NCI-H345 (cell line): ENCODE results near the gene LPAR6.
"Not testable (repeated sequence)": the region's sequence is repeated elsewhere in the genome, so short reads cannot be mapped to it uniquely, and the experiment has no call there.

Experiments
- DNase-seq: peaks from one replicate; lab custom pipeline; 2025; lab: John Stamatoyannopoulos, UW

Gene LPAR6, protein sequence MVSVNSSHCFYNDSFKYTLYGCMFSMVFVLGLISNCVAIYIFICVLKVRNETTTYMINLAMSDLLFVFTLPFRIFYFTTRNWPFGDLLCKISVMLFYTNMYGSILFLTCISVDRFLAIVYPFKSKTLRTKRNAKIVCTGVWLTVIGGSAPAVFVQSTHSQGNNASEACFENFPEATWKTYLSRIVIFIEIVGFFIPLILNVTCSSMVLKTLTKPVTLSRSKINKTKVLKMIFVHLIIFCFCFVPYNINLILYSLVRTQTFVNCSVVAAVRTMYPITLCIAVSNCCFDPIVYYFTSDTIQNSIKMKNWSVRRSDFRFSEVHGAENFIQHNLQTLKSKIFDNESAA

GRCh38 chr13:48412881-48413351, at the start of gene LPAR6:
LPAR6 (minus strand) TSS chr13:48413113; CDS start chr13:48412423, 690 bp downstream.
- DNase-seq, result no peak

DNA sequence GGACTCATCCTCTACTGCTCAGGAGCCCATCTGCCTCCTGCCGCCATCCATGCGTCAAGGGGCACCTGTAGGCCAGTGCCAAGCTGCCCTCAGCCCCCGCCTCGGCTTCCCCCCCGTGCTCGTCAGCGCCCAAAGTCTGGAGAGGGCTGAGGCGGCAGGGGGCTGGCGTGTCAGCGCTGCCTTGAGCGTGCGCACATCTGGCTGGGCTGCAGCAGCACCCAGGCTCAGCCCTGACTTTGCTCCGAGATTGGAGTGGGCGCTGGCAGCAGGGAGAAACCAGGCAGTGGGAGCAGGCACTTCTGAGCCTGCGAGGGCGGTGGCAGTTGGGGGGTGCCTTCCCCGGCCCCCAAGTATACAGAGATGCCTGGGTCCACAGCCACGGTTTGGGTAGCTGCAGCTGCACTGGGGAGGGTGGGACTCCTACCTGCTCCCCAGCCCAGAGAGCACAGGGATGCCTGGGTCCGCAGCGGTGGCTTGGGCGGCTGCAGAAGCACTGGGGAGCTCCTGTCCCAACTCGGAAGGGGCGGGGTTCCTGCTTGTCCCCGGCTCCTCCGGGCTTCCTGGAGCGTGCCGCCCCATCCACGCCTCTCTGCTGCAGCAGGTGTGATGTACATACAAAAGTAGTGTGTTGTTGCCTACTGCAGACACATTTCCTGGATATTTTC, 44.8 kb upstream of the LPAR6 start:
- no peak for DNase-seq

DNA sequence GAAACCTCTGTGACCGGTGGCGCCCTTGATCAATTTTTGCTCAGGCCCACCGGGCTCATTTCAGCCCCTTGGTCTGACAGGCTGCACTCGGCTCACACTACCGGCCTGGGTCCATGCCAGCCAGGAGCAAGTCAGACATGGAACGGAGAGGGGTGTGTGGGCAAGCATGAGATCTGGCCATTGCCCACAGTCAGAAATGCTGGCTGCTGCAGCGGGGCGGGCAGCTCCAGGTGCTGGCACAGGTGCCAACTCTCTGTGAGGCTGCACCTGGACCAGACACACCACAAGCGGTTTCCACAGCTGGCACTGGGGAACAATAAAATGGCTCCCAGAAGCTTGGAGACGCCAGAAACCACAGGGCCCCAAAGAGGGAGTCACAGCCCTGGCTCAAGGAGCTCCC, 43.6 kb upstream of the LPAR6 start:
- DNase-seq, result no peak

DNA sequence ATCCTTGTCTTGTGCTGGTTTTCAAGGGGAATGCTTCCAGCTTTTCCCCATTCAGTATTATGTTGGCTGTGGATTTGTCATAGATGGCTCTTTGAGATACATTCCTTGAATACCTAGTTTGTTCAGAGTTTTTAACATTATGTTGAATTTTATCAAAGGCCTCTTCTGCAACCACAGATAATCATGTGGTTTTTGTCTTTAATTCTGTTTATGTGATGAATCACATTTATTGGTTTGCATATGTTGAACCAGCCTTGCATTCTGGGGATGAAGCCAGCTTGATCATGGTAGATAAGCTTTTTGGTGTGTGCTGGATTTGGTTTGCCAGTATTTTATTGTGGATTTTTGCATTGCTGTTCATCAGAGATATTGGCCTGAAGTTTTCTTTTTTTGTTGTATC, 38.3 kb upstream of the LPAR6 start:
- not testable (repeated sequence) for DNase-seq

DNA sequence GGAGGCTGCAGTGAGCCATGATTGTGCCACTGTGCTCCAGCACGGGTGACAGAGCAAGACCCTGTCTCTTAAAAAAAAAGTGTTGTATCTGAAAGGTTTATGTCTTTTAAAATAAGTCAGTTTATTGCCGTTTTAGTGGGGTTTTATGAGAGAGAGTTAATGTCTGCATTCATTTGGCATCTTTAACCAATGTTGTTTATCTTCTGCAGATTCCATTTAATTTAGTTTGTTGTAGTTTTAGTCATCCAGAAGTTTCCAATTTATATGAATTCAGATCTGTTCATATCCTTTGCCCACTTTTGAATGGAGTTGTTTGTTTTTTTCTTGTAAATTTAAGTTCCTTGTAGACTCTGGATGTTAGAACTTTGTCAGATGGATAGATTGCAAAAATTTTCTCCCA, 36.7 kb upstream of the LPAR6 start:
- no peak for DNase-seq

GRCh38 chr13:48448959-48449614, 36.2 kb upstream of the LPAR6 start:
- no peak for DNase-seq

DNA sequence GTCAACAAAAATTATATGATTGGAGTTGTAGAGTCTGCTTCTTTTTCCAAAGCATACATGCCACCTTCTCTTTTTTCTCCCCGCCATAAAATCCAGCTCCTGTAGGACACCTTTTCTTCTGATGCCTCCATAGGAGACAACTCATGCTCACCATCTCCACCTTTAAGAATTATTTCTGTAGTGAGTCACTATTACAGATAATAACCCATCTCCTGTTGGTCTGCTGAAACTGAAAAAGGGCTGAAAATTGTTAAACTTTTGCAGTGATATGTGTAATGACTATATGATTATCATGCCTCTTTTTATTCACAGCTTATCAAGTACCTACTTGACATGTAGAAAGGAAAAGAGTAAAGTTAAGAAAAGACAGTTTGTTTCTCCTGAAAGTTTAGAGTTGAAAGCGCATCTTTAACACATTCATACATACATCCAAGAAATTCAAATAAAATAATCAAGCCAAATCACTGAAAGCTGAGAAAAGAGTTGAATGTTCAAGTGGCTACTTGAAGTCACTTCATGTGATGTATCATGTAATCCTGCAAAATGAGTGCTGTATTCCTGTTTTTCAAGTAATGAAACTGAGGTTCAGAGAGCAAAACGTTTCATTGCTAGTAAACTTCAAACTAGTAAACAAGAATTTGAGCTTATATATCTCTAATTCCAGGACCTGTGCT, 35.5 kb upstream of the LPAR6 start:
- DNase-seq, result no peak

DNA sequence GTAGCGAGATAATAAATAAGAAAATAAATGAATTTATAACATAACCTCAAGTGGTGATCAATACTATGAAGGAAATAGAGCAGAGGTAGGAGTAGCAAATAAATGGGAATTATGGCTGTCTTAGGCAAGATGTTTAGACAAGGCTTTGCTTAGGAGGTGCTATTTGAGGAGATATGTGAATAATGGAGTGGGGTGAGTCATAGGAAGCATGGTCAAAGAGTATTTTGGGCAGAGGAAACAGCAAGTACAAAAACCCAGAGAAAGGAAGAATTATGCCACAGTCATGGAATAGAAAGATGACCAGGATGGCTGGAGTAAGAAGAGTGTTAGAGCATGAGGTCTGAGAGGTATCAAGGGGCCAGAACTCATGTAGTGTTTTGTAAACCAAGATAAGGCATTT, 33.6 kb upstream of the LPAR6 start:
- no peak for DNase-seq

DNA sequence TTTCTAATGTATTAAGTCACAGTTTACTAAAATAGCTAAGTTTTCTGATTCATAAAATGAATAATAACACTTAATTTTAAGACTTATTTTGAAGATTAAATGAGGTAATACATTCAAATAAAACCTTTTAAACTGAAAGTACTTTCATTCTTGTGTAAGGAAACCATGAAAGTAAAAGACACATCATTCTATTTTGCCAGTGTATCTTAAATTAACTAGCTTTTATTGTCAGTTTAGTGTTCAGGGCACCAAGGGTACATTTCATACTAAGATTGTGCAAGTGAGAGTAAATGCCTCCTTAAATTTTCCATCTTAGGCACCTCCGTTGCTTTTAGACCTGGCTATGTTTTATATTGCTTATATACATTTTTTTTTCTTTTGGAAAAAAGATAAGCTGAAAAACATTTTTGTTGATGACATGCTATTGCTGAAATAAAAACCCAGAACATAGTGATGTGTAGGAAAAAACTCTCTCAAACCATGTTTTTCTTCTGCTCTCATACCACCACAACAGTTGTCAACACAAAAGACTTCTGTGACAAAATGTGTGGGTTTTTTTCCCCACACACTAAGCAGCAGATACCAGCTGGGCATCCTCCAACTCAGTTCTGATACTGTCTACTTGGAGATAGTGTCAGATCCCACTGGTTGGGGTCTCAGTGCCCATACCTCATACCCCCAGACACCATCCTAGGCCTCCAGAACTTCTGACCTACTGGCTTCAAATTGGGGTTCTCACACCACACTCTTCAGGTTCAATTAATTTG, 30.7 kb upstream of the LPAR6 start:
- DNase-seq, result no peak

- DNase-seq, result no peak
Measured at GRCh38 chr13:48437371-48437770, 24.5 kb upstream of the LPAR6 start.

DNA sequence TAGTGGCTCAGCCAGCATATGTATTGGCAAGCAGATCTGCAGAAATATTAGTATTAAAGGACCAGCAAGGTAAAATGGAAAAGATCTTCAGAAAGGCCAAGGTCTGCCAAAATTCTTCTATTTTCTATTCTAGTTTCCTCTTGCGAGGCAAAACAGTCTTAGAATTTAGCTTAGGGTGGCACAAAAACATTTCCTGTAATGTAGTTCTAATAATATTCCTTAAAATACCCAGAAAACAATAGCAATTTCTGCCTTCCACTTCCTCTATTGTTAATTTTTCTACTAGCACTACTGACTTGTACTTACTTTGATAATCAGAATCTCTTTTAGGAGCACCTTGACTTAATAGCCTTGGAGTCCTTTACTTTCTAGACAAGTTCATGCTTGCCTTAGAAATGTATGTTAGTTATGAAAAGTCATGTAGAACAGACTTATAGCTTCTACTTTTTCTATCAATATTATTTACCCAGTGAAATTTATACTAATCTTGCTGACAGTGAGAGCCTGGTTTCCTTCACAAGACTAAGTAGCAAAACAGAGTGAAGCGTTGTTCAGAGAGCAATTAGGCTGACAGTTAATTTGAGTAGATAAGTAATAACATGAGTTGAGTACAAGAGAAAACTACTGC, 23.9 kb upstream of the LPAR6 start:
- no peak for DNase-seq

DNA sequence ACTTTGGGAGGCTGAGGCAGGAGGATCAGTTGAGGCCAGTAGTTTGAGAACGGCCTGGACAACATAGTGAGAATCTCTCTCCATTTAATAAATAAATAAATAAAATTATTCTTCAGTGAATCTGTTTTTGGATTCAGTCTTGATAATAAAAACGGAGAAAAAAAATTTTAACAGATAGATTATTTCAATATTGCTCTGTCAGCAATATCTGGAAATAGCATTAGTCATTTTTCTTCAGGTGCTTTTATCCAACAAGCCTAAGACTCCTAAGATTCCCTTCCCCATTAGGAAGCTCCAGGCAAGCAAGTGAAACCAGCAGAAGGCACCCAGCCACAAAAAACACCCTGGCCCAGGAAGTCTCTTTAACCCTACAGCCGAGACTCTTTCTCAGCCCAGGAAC, 21.3 kb upstream of the LPAR6 start:
- no peak for DNase-seq

GRCh38 chr13:48431987-48432615, 19.2 kb upstream of the LPAR6 start:
- no peak for DNase-seq

GRCh38 chr13:48431431-48431830, 18.5 kb upstream of the LPAR6 start:
- DNase-seq, result no peak

GRCh38 chr13:48429886-48430285, 17.0 kb upstream of the LPAR6 start:
- no peak for DNase-seq

DNA sequence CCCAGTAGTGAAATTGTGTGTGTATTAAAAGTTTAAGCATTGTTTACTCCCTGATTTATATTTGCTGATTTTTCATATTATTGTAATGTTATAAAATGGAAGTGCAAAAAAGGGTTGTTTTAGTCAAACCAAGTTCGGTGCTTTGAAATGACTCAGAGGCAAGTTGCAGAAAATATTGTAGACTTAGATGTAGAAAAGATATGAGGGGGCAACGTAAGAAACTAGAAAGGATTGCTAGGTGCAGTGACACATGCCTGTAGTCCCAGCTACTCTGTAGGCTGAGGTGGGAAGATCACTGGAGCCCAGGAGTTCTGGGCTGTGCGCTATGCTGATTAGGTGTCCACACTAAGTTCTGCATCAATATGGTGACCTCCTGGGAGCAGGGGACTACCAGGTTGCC, 16.1 kb upstream of the LPAR6 start:
- DNase-seq, result no peak

- not testable (repeated sequence) for DNase-seq
Measured at GRCh38 chr13:48426755-48427298, 13.9 kb upstream of the LPAR6 start.

GRCh38 chr13:48426052-48426451, 13.1 kb upstream of the LPAR6 start:
- no peak for DNase-seq

DNA sequence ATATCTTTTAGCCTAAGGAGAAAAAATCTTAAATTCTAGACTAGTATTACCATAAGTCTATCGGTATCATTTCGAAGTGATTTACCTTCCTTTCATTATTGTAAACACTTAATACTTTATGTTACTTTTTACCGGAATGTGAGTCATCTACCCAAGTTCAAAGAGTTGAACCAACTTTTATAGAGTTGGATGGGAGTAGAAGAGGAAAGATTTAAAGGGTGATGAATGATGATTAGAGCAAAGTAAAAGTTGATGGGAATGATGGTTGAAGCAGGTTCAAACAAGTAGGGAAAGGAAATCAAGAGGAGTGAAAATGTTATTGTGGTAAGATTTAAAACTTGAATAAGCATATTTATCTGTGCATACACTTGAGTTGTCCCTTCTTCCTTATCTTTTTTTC, 11.3 kb upstream of the LPAR6 start:
- DNase-seq, result no peak

DNA sequence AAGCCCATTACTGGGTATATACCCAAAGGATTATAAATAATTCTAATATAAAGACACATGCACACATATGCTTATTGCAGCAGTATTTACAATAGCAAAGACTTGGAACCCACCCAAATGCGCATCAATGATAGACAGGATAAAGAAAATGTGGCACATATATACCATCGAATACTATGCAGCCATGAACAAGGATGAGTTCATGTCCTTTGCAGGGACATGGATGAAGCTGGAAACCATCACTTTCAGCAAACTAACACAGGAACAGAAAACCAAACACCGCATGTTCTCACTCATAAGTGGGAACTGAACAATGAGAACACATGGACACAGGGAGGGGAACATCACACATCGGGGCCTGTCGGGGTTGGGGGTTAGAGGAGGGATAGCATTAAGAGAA, 9.1 kb upstream of the LPAR6 start:
- not testable (repeated sequence) for DNase-seq
